Tibial nerve (tissue), 4 donors: ENCODE measurements around the gene TTLL1.

Experiments
- EP300 ChIP-seq, 2 donors: sonication (generic); formaldehyde crosslinking; IDR thresholded peaks; one replicate each; pipeline ENCODE4 v1.6.1; 2017; ENCODE audit warnings: antibody characterized with exemption in 2 of 2, mild to moderate bottlenecking in 1 of 2
- POLR2A ChIP-seq, 2 donors: fragments of 450-650 bp; IDR thresholded peaks; one replicate each; pipeline ENCODE4 v1.6.1; 2017; ENCODE audit warnings: antibody characterized with exemption in 2 of 2, mild to moderate bottlenecking in 2 of 2, moderate library complexity in 2 of 2
- TF ChIP-seq, protein P1 (sequence below), 5 experiments: fragments of 200-600 bp in 3 of 5; fragments of 450-650 bp in 2 of 5; sonication (generic) in 3 of 5; IDR thresholded peaks; one replicate each; pipeline ENCODE4 v1.5.1; 2016 to 2019; ENCODE audit warnings: antibody characterized with exemption in 5 of 5, mild to moderate bottlenecking in 3 of 5, moderate library complexity in 2 of 5

DNA sequence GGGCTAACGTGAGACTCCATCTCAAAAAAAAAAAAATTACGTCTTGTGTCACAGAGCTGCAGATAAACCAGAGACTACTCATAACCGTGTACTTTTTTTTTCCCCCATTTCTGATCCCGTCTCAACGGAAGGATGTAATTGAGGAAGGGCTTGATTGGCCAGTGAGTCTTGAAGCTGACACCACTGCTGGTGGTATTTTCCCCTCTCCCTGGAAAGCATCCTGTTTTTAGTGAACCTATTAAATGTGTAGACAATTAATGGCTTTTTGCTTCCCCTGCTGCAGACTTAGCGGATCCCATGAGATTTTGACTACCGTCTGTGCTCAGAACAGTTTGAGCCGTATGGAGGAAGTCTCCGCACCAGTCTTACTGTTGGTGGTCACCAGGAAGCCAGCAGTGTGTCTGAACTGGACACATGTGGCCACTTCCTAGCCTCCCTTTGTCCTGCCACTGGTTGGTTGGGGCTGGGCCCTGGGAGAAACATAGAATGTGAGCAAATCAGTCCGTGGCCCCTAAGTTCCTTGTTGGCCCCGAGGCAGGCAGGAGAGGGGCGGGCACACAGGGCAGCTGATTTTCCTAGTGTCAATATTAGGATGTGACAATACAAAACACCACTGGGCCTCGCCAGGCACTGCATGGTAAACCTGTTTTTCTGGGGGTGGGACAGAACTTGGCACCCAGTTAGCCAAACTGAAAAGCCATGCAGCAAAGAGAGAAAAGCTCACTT lies 24.5 kb upstream of the TTLL1 start:
- TF ChIP-seq, protein P1, sequence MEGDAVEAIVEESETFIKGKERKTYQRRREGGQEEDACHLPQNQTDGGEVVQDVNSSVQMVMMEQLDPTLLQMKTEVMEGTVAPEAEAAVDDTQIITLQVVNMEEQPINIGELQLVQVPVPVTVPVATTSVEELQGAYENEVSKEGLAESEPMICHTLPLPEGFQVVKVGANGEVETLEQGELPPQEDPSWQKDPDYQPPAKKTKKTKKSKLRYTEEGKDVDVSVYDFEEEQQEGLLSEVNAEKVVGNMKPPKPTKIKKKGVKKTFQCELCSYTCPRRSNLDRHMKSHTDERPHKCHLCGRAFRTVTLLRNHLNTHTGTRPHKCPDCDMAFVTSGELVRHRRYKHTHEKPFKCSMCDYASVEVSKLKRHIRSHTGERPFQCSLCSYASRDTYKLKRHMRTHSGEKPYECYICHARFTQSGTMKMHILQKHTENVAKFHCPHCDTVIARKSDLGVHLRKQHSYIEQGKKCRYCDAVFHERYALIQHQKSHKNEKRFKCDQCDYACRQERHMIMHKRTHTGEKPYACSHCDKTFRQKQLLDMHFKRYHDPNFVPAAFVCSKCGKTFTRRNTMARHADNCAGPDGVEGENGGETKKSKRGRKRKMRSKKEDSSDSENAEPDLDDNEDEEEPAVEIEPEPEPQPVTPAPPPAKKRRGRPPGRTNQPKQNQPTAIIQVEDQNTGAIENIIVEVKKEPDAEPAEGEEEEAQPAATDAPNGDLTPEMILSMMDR (IDR thresholded peaks at IDR 0.05): no peak
- TF ChIP-seq POLR2A (IDR thresholded peaks at IDR 0.05): no peak
- no peak for TF ChIP-seq EP300 (IDR thresholded peaks at IDR 0.05)
